Endometrial microvascular endothelial cells (primary cell): ENCODE measurements around the gene EMID1. TPM values are rescaled to one million over a fixed set of nuclear protein-coding genes. Genes with fewer than 3 reads are reported as not detected.

Experiments used
- in situ Hi-C: cut with HindIII; loops from 2 replicates; pipeline ENCODE4 v1.10.0; 2017; ENCODE audit warnings: low sequenced_read_pairs, low pct_unique_long_range_greater_than_20kb; ENCODE audit errors: inconsistent ontology term
- total RNA-seq: library from RNA; depleted of rRNA; stranded (reverse); fragments of >200 nt; gene quantifications from one replicate; pipeline ENCODE4 v1.2.3, GENCODE V29; 2015; ENCODE audit errors: inconsistent ontology term

Gene EMID1
- total RNA-seq, 1 donor from 2014 or later, result not detected

GRCh38 chr22:29302681-29303465, 97.2 kb downstream of the EMID1 start:
- in situ Hi-C loops, result no loop called here

GRCh38 chr22:29305836-29306174, 100.1 kb downstream of the EMID1 start:
- in situ Hi-C loops, result no loop called here

- in situ Hi-C loops, result no loop called here
These were observed 100.6 kb downstream of the EMID1 start, which contains the start of gene GAS2L1 for GRCh38 chr22:29306175-29306834. Gene GAS2L1 (plus strand): TSS chr22:29306650. CDS start chr22:29308106, 1,456 bp downstream.

- in situ Hi-C loops, result no loop called here
These were observed 101.3 kb downstream of the EMID1 start for GRCh38 chr22:29306835-29307595.

DNA sequence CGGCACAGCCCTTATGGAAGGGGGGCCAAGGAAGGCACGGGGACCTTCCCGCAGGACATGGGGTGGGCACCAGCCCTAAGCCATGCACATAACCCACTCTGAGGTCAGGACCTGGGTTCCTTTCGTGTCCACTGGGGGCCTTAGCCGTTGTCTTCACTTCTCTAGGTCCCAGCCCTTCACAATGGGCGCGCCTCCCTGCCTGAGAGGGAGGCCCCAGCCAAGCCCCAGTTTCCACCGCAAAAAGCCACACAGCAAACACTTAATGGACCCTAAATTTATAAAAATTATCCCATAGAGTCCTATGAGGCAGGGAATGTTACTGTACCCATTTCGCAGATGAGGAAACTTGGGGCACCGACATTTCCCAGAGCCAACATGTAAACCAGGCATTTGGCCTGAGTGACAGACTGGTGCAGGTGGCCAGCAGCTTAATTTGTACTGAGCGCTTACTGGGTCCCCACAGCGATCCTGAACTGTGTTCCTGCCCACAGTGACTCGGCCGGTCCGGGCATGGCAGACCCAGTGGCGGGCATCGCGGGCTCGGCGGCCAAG, 102.0 kb downstream of the EMID1 start:
- in situ Hi-C loops, result no loop called here

DNA sequence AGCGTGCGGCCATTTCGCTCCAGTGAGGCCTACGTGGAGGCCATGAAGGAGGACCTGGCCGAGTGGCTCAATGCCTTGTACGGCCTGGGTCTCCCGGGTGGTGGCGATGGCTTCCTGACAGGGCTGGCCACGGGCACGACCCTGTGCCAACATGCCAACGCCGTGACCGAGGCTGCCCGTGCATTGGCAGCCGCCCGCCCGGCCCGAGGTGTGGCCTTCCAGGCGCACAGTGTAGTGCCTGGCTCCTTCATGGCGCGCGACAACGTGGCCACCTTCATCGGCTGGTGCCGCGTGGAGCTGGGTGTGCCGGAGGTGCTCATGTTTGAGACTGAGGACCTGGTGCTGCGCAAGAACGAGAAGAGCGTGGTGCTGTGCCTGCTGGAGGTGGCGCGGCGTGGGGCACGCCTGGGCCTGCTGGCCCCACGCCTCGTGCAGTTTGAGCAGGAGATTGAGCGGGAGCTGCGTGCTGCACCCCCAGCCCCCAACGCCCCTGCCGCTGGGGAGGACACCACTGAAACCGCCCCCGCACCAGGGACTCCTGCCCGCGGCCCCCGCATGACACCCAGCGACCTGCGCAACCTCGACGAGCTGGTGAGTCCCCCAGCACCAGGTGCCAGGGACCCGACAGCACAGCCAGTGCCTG, 102.6 kb downstream of the EMID1 start:
- in situ Hi-C loops, result no loop called here

GRCh38 chr22:29308791-29309262, 103.1 kb downstream of the EMID1 start:
- in situ Hi-C loops, result no loop called here

Other genes starting within 250 kb of the EMID1 start
- gene C22orf31, start 144.1 kb upstream of the EMID1 start, total RNA-seq, result not detected
- 0.28 TPM for gene KREMEN1, start 132.9 kb upstream of the EMID1 start, total RNA-seq
- 30.8 TPM for gene RHBDD3, start 62.1 kb downstream of the EMID1 start, total RNA-seq
- gene EWSR1, start 62.4 kb downstream of the EMID1 start, total RNA-seq, result 196 TPM
- 39.6 TPM for gene GAS2L1, start 100.8 kb downstream of the EMID1 start, total RNA-seq
- gene RASL10A, start 109.8 kb downstream of the EMID1 start, total RNA-seq, result not detected
- 112 TPM for gene AP1B1, start 182.7 kb downstream of the EMID1 start, total RNA-seq
- gene RFPL1, start 232.7 kb downstream of the EMID1 start, total RNA-seq, result not detected